Loucy (cell line): ENCODE measurements around the gene BCORL1.

Source experiments
- H2AFZ ChIP-seq: fragments of 200-600 bp; sonication (generic); 2 replicates; pipeline ENCODE4 v1.6.0; 2016; ENCODE audit warnings: antibody characterized with exemption, mild to moderate bottlenecking, low read length, moderate library complexity
- H3F3A ChIP-seq: fragments of 200-600 bp; 2 replicates; pipeline ENCODE4 v1.6.0; 2016; ENCODE audit warnings: antibody characterized with exemption, low read depth, mild to moderate bottlenecking
- H3K27me3 ChIP-seq: fragments of 200-600 bp; sonication (generic); 2 replicates; pipeline ENCODE4 v1.6.1; 2014; ENCODE audit warnings: low read length, mild to moderate bottlenecking; ENCODE audit not compliant: insufficient read depth, poor library complexity, severe bottlenecking
- H3K36me3 ChIP-seq: fragments of 200-600 bp; sonication (generic); 2 replicates; pipeline ENCODE4 v1.6.1; 2016; ENCODE audit warnings: low read length; ENCODE audit not compliant: insufficient read depth
- H3K4me1 ChIP-seq: fragments of 200-600 bp; sonication (generic); 2 replicates; pipeline ENCODE4 v1.5.1; 2014; ENCODE audit warnings: low read length, mild to moderate bottlenecking; ENCODE audit not compliant: insufficient read depth, poor library complexity, severe bottlenecking
- H3K4me2 ChIP-seq: fragments of 200-600 bp; sonication (generic); 2 replicates; pipeline ENCODE4 v1.6.0; 2014; ENCODE audit warnings: antibody characterized with exemption, low read length, low read depth, mild to moderate bottlenecking; ENCODE audit not compliant: poor library complexity, severe bottlenecking
- H3K4me3 ChIP-seq: fragments of 200-600 bp; sonication (generic); 2 replicates; pipeline ENCODE4 v1.5.1; 2014; ENCODE audit warnings: low read length, mild to moderate bottlenecking, mixed read lengths; ENCODE audit not compliant: poor library complexity, severe bottlenecking
- H3K79me2 ChIP-seq: fragments of 200-600 bp; sonication (generic); 2 replicates; pipeline ENCODE4 v1.6.1; 2014; ENCODE audit warnings: low read length; ENCODE audit not compliant: insufficient read depth
- H3K9ac ChIP-seq: fragments of 200-600 bp; sonication (generic); 2 replicates; pipeline ENCODE4 v1.6.0; 2014; ENCODE audit warnings: mild to moderate bottlenecking, low read depth, low read length, moderate library complexity; ENCODE audit not compliant: poor library complexity, severe bottlenecking
- H3K9me2 ChIP-seq: fragments of 200-600 bp; sonication (generic); replicated peaks from 2 replicates; pipeline ENCODE4 v1.6.1; 2016; ENCODE audit warnings: low read depth, low read length, mixed read lengths
- H3K9me3 ChIP-seq: fragments of 200-600 bp; sonication (generic); 2 replicates; pipeline ENCODE4 v1.6.1; 2014; ENCODE audit warnings: mild to moderate bottlenecking, antibody characterized with exemption, low read length, low read depth; ENCODE audit not compliant: insufficient read depth
- H4K20me1 ChIP-seq: fragments of 200-600 bp; sonication (generic); 2 replicates; pipeline ENCODE4 v1.6.0; 2014; ENCODE audit warnings: antibody characterized with exemption, low read length, mild to moderate bottlenecking; ENCODE audit not compliant: insufficient read depth, poor library complexity, severe bottlenecking
- EZH2phosphoT487 ChIP-seq: fragments of 200-600 bp; IDR thresholded peaks from 2 replicates; pipeline ENCODE4 v1.6.1; 2018; ENCODE audit warnings: antibody characterized with exemption, mild to moderate bottlenecking, moderate library complexity, borderline replicate concordance
- TF ChIP-seq, protein P1 (sequence below): fragments of 200-600 bp; sonication (generic); conservative IDR thresholded peaks from 2 replicates; pipeline ENCODE4 v1.5.1; 2014; ENCODE audit warnings: mild to moderate bottlenecking, antibody characterized with exemption, low read length

The BCORL1 gene

DNA sequence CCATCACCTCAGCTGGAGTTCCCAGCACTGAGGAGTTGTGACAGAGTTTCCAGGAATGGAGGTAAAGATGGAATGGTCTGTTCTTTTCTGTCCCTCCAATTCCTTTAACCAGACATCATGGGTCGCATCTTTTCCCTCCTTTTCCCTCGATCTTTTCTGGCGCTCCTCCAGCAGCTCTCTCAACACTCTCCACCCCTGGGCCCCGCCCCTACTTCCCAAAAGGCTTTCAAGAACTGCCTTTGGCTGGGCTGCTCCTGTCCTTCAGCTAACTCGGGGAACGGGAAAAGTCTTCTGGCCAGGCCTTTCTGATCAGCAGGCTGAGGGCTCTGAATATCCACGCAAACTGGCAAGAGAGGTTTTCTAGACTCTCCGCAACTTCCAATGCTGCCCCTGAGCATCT is 42.4 kb upstream of the BCORL1 start:
- H3K36me3 ChIP-seq, result no peaks in the 10 kb centered on the region
- H3F3A ChIP-seq, result no peaks in the 10 kb centered on the region
- H3K9ac ChIP-seq, result no peak overlapping the region
- H3K79me2 ChIP-seq, result no peaks in the 10 kb centered on the region
- H2AFZ ChIP-seq, result no peak overlapping the region
- H4K20me1 ChIP-seq, result no peaks in the 10 kb centered on the region
- H3K9me3 ChIP-seq, result no peaks in the 10 kb centered on the region
- H3K4me3 ChIP-seq, result no peak overlapping the region
- H3K9me2 ChIP-seq, result no peaks in the 10 kb centered on the region
- no peaks in the 10 kb centered on the region for H3K27me3 ChIP-seq
- no peak overlapping the region for H3K4me2 ChIP-seq
- TF ChIP-seq, protein P1, sequence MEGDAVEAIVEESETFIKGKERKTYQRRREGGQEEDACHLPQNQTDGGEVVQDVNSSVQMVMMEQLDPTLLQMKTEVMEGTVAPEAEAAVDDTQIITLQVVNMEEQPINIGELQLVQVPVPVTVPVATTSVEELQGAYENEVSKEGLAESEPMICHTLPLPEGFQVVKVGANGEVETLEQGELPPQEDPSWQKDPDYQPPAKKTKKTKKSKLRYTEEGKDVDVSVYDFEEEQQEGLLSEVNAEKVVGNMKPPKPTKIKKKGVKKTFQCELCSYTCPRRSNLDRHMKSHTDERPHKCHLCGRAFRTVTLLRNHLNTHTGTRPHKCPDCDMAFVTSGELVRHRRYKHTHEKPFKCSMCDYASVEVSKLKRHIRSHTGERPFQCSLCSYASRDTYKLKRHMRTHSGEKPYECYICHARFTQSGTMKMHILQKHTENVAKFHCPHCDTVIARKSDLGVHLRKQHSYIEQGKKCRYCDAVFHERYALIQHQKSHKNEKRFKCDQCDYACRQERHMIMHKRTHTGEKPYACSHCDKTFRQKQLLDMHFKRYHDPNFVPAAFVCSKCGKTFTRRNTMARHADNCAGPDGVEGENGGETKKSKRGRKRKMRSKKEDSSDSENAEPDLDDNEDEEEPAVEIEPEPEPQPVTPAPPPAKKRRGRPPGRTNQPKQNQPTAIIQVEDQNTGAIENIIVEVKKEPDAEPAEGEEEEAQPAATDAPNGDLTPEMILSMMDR, result no peak
- no peak for TF ChIP-seq EZH2phosphoT487
- peaks cover 10% of the 10 kb centered on the region for H3K4me1 ChIP-seq

DNA sequence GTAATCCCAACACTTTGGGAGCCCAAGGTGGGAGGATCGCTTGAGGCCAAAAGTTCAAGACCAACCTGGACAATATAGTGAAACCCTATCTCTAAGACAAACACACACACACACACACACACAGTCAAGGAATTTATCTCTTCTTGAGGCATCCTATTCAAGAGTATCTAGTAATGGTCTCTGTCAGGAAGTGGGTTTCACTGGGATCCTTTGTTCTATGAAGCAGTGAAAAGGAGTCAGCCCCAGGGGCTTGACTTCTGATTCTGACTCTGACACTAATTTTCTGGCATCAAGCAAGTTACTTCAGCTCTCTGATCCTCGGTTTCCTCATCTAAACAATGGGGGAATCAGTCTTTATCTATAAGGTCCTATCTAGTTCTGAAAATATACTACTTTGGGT is 41.7 kb upstream of the BCORL1 start:
- no peak overlapping the region for H3K4me2 ChIP-seq
- TF ChIP-seq EZH2phosphoT487, result no peak
- TF ChIP-seq, protein P1, result no peak
- no peaks in the 10 kb centered on the region for H3K27me3 ChIP-seq
- no peaks in the 10 kb centered on the region for H3F3A ChIP-seq
- peaks cover 10% of the 10 kb centered on the region for H3K4me1 ChIP-seq
- no peaks in the 10 kb centered on the region for H3K36me3 ChIP-seq
- no peaks in the 10 kb centered on the region for H3K79me2 ChIP-seq
- no peak overlapping the region for H2AFZ ChIP-seq
- no peaks in the 10 kb centered on the region for H4K20me1 ChIP-seq
- no peaks in the 10 kb centered on the region for H3K9me3 ChIP-seq
- no peak overlapping the region for H3K4me3 ChIP-seq
- H3K9ac ChIP-seq, result no peak overlapping the region
- H3K9me2 ChIP-seq, result no peaks in the 10 kb centered on the region

DNA sequence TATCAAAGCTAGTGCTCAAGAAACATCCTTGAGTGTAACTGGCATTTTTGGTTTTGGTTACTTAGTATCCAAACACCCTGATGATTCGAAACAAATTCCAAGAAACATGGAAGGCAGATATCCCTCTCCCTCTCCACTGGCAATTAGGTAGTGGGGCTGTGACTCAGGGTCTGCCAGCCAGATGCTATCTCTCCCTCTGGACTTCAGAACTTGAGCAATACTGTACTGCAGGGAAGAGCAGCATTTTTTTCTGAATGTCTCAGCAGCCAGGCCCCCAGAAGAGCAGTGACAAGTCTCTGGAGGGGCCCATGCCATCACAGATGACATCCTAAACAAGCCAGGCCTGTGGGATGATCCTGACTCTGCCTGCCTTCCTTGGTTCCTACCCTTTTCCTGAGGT is 37.3 kb upstream of the BCORL1 start:
- no peaks in the 10 kb centered on the region for H3K27me3 ChIP-seq
- H4K20me1 ChIP-seq, result no peaks in the 10 kb centered on the region
- H3K4me1 ChIP-seq, result peaks cover 4% of the 10 kb centered on the region
- H3K9me2 ChIP-seq, result no peaks in the 10 kb centered on the region
- no peak overlapping the region for H3K9ac ChIP-seq
- no peaks in the 10 kb centered on the region for H3K9me3 ChIP-seq
- no peak overlapping the region for H2AFZ ChIP-seq
- H3F3A ChIP-seq, result no peaks in the 10 kb centered on the region
- H3K36me3 ChIP-seq, result no peaks in the 10 kb centered on the region
- no peaks in the 10 kb centered on the region for H3K79me2 ChIP-seq
- H3K4me3 ChIP-seq, result no peak overlapping the region
- TF ChIP-seq, protein P1, result no peak
- no peak for TF ChIP-seq EZH2phosphoT487
- H3K4me2 ChIP-seq, result no peak overlapping the region
